ENCODE measurements around the gene MYPN.
"Not testable (repeated sequence)": the region's sequence is repeated elsewhere in the genome, so short reads cannot be mapped to it uniquely, and the experiment has no call there.

MYPN gene

GRCh38 chr10:68179016-68179415 lies 69.7 kb downstream of the MYPN start:
- no peak for DNase-seq

DNA sequence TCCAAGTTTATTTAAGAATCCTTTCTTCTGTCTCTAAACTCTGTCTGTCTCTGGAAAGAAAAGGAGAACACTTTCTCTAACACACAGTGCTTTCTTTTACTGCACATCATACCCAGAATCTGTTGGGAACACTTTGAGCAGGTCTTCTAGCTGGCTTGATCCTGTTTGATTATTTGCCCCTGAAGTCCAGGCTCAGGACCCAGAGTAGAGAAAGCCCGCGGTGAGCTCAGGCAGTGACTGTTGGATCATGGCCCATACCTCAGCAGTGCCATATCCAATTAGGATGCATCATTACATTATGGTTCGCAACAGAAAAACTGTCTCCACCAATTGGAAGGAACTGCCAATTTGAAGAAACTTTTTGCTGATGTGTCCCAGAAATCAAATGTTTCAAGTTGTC lies 71.2 kb downstream of the MYPN start:
- DNase-seq: no peak

GRCh38 chr10:68184546-68184945 lies 75.3 kb downstream of the MYPN start:
- DNase-seq: no peak

- no peak for DNase-seq
Observed at GRCh38 chr10:68185085-68185484, 75.8 kb downstream of the MYPN start.

GRCh38 chr10:68188835-68189234 lies 79.5 kb downstream of the MYPN start:
- no peak for DNase-seq

- DNase-seq: no peak
Observed at GRCh38 chr10:68192113-68192512, 82.8 kb downstream of the MYPN start.

DNA sequence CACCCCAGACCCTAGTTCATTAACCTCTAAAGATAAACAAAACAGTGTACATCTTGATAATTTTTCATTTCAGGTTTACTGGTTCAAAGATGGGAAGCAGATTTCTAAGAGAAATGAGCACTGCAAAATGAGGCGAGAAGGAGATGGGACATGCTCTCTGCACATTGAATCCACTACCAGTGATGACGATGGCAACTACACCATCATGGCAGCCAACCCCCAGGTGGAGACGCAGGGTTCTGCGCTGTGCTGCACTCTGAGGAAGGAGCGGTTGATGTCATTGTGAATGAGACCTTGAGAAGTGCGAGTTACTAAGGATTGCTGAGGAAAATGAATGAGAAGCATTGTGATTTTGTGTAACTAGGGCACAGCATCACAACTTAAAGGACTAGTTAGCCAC lies 85.0 kb downstream of the MYPN start:
- DNase-seq: no peak

GRCh38 chr10:68195776-68196175 lies 86.5 kb downstream of the MYPN start:
- not testable (repeated sequence) for DNase-seq

- DNase-seq: no peak
Observed at GRCh38 chr10:68196701-68197100, 87.4 kb downstream of the MYPN start.

- DNase-seq: peak in 1 of 2 donors; percentile 29
Observed at GRCh38 chr10:68202960-68203353, 93.7 kb downstream of the MYPN start.

DNA sequence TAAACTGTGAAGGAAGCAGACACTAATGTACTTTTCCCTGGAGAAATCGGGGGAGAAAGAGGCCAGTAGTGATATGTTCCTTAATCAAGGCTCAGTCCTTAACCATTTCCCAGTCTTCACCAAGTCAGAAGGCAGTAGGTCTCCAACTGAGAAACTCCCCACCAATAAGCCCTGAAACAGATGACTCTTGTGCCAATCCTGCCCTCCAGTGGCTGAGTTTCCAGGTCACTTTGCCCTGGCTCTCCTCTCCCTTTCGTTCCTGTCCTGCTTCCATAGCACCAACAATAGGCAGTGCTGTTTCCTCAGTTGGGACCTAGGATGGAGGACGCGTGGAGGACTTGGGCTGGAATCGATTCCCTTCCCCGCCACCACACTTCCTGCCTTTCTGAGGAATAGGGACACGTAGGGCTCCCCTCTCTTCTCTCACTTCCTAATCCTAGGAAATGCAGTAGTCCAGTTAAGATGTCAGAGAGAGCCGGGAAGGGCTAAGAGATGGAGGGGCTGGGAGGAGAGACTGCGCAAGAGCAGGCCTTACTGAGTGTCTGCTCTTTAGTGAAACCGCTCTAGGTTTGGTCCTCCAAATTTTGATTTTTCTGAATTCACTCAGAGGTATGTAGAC lies 99.2 kb downstream of the MYPN start:
- DNase-seq: no peak

GRCh38 chr10:68211669-68212068 lies 102.4 kb downstream of the MYPN start:
- DNase-seq: no peak

DNA sequence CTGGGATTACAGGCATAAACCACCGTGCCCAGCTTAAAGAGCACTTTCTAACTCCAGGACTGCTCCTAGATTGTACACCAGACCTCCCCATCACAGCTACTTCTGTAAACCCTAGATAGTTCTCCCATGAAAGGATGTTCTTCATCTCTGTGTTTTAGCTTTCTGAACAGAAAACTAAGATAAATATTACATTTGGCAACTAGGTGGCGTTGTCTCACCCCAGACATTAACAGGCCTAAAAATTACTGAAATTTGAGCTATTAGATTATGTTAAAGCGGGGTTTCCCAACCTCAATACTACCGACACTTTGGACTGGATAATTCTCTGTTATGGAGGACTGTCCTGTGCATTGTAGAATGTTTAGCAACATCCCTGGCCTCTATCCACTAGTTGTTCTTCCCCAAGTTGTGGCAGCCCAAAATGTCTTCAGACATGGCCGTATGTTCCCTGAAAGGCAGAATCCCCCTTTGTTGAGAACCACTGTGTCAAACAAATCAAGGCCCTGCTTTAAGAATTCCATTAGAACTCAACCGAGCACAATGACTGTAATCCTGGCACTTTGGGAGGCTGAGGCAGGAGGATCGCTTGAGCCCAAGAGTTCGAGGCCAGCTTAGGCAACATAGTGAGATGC lies 103.5 kb downstream of the MYPN start:
- DNase-seq: peak in 1 of 2 donors; percentile 28

DNA sequence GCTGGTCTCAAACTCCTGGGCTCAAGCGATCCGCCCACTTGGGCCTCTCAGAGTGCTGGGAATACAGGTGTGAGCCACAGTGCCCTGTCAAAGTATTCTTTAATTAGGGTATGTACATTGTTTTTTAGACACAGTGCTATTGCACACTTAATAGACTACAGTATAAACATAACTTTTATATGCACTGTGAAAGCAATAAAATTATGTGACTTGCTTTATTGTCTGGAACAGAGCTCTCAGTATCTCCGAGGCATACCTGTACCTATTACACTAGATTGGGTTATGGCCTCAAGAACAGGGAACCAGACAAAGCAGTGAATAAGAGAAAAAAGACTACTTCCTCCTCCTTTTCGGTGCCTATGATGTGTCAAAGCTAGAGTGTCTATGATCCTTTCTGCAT lies 109.5 kb downstream of the MYPN start:
- DNase-seq: no peak

GRCh38 chr10:68221196-68221595 lies 111.9 kb downstream of the MYPN start:
- DNase-seq: no peak

DNA sequence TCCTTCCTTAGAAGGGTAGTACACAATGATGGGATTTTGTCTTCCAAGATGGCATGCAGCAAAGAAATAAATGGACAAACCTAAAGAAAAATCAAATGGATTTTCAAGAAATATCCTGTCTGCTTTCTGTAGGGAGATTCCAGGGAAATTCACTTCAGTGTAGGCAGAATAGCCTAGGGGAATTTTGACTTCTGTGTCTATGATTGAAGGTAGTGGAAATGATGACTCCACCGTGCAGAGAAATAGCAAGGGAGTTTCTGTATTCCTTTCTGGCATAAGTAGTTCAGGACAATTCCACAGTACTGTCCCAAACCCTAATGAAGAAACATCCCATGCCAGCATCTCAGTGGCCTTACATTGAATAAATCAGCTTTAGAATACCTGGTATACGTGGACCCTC lies 113.1 kb downstream of the MYPN start:
- DNase-seq: no peak

DNA sequence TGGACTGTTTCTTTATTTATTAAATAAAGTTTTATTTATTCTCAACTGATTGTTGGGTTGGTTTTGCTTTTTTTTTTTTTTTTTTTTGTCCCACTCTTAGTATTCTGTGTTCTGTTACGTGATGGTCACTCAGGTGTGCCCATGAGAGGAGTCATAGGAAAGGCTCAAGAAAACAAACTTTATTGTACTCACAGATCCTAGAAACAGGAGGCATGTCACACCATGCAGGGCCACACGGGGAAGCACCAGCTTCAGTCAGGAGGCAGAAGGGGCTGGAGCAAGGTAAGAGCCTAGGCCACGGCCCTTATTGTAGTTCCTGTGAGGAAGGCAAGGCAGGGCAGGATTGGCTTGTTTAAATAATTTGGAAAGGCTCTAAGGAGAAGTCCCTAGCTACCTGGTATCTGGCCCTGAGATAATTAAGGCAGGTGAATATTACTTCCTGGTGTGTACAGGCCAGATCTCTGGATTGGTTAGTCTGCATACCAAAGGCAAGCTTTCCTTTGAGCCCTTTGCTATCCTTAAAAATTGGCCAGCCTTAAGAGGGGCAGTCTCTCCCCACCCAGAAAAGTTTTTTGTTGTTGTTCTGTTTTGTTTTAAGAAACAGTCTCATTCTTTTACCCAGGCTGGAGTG lies 114.4 kb downstream of the MYPN start:
- DNase-seq: no peak

DNA sequence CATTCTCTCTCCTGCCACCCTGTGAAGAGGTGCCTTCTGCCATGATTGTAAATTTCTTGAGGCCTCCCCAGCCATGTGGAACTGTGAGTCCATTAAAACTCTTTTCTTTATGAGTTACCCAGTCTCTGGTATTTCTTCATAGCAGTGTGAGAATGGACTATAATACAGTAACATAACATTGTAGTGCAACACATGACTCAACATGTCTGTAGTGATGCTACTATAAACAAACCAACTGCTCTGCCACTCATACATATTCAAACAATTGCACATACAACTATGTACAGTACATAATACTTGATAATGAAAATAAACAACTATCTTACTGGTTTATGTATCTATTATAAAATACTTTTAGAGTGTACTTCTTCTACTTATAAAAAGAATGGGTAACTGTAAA lies 115.5 kb downstream of the MYPN start:
- no peak for DNase-seq

- no peak for DNase-seq
Observed at GRCh38 chr10:68230268-68230667, 121.0 kb downstream of the MYPN start.

- DNase-seq: peak; percentile 8 to 17
Observed at GRCh38 chr10:68231106-68231816, 122.0 kb downstream of the MYPN start.

DNA sequence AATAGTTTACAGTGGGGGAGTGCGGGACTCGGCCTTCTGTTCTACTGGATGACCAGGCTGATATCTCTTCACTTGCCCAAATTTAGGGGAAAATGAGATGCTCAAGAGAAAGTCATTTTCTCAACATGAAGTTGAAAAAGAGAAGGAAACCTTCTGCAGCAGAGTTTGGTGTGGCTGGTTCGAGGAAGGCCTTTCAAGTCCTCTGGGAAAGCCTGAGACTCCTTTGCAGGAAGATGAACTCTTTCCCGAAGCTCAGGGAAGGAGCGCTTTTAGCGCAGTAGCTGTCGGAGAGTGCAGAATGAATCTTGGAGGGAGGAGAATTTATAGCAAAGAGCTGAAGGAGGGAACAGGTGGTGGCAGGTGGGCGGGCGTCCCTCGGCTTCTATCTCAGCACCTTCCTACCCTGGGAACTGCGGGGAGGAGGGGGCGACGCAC lies 122.5 kb downstream of the MYPN start, which contains the start of gene ATOH7:
Gene ATOH7 (minus strand): TSS at position 297 of the 435 bp plus-strand sequence. CDS start 436 bp downstream, outside the sequence.
- no peak for DNase-seq

DNA sequence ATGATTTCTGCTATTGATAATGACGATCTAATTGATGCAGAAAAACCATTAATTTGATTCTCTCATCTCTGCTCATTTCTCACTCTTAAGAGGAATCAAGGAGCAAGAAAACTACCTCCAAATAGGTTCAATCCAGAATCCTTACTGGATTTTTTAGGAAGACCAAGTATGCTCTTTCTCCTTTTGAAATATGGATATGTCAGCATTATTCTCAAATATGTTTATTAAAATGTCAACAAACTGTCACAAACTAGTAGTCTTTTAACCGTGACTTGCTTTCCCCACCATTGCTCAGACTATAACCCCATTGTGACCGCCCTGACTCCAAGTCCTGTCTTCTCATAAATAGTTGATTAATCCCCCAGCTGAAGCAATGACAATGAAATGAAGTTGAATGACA lies 123.8 kb downstream of the MYPN start:
- no peak for DNase-seq

DNA sequence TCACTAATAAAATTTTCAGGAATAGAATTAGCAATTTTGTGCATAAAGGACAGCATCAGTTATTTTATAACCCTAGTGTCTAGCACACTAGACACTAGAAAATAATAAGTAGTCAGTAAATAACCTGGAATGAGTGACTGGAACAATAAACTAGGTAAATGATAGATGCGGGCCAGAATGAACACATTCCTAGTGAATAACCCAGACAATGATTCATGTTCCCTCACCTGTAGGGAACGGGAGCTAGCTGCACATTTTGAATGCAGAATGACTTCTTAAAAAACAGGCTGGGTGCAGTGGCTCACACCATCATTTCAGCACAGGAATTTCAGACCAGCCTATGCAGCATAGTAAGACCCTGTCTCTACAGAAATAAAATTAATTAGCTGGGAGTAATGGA lies 125.8 kb downstream of the MYPN start:
- DNase-seq: no peak

GRCh38 chr10:68235581-68235980 lies 126.3 kb downstream of the MYPN start:
- DNase-seq: no peak

Measured in CD4-positive, alpha-beta T cell treated with Interleukin-1 beta for 1 hour (primary cell).